Measurements from ENCODE around the gene LRIT2. TPM values are rescaled to one million over a fixed set of nuclear protein-coding genes. Genes with fewer than 3 reads are reported as not detected.

Gene LRIT2
- total and polyA plus RNA-seq, 2 experiments from 2014 or later, result not detected

GRCh38 chr10:84232376-84232775, 7.0 kb upstream of the LRIT2 start:
- TF ChIP-seq EZH2phosphoT487 (IDR thresholded peaks at IDR 0.05; ENCODE audit: low read depth, severe bottlenecking, unreplicated experiment) (no peak), EZH2 (IDR thresholded peaks at IDR 0.05; ENCODE audit: borderline replicate concordance) (no peak), CTCF (IDR thresholded peaks at IDR 0.05; ENCODE audit: poor library complexity) (no peak)
- Histone ChIP-seq H3K4me3 (no peak overlapping the region), H4K20me1 (ENCODE audit: insufficient read depth, poor library complexity, severe bottlenecking) (no peaks in the 10 kb centered on the region), H3K79me2 (no peaks in the 10 kb centered on the region), H3K4me1 (ENCODE audit: insufficient read depth) (no peaks in the 10 kb centered on the region), H3K9me2 (replicated peaks; ENCODE audit: insufficient read depth) (no peaks in the 10 kb centered on the region), H3K27me3 (peaks cover 8% of the 10 kb centered on the region), H3K27ac (no peak overlapping the region), H3K9me3 (ENCODE audit: low read depth) (no peaks in the 10 kb centered on the region), H3K4me2 (no peak overlapping the region), H3K36me3 (replicated peaks; ENCODE audit: insufficient read depth, low read depth) (no peaks in the 10 kb centered on the region), H2AFZ (no peak overlapping the region)
- DNase-seq (ENCODE audit: low spot score), result no peak
- WGBS (ENCODE audit: low lambda C conversion rate, missing lambda C conversion rate), result 88% methylated on average over 10 of the region's 10 CpGs

GRCh38 chr10:84230359-84230758, 5.0 kb upstream of the LRIT2 start:
- Histone ChIP-seq H3K36me3 (replicated peaks; ENCODE audit: insufficient read depth, low read depth) (no peaks in the 10 kb centered on the region), H4K20me1 (ENCODE audit: insufficient read depth, poor library complexity, severe bottlenecking) (no peaks in the 10 kb centered on the region), H2AFZ (no peak overlapping the region), H3K4me3 (no peak overlapping the region), H3K9me2 (replicated peaks; ENCODE audit: insufficient read depth) (no peaks in the 10 kb centered on the region), H3K27me3 (no peaks in the 10 kb centered on the region), H3K79me2 (no peaks in the 10 kb centered on the region), H3K27ac (no peak overlapping the region), H3K9me3 (ENCODE audit: low read depth) (no peaks in the 10 kb centered on the region), H3K4me2 (no peak overlapping the region), H3K4me1 (ENCODE audit: insufficient read depth) (no peaks in the 10 kb centered on the region)
- no peak for DNase-seq (ENCODE audit: low spot score)
- TF ChIP-seq CTCF (IDR thresholded peaks at IDR 0.05; ENCODE audit: poor library complexity) (no peak), EZH2phosphoT487 (IDR thresholded peaks at IDR 0.05; ENCODE audit: low read depth, severe bottlenecking, unreplicated experiment) (no peak), EZH2 (IDR thresholded peaks at IDR 0.05; ENCODE audit: borderline replicate concordance) (no peak)
- 92% methylated on average over 1 of the region's 1 CpG for WGBS (ENCODE audit: low lambda C conversion rate, missing lambda C conversion rate)

- TF ChIP-seq CTCF (IDR thresholded peaks at IDR 0.05; ENCODE audit: poor library complexity), result no peak
- Histone ChIP-seq H3K4me1 (ENCODE audit: insufficient read depth) (no peaks in the 10 kb centered on the region), H3K9me3 (ENCODE audit: low read depth) (no peaks in the 10 kb centered on the region), H3K4me3 (no peak overlapping the region), H3K27me3 (no peaks in the 10 kb centered on the region), H3K4me2 (no peak overlapping the region), H3K27ac (no peak overlapping the region), H4K20me1 (ENCODE audit: insufficient read depth, poor library complexity, severe bottlenecking) (no peaks in the 10 kb centered on the region), H3K9me2 (replicated peaks; ENCODE audit: insufficient read depth) (no peaks in the 10 kb centered on the region), H2AFZ (no peak overlapping the region), H3K79me2 (no peaks in the 10 kb centered on the region), H3K36me3 (replicated peaks; ENCODE audit: insufficient read depth, low read depth) (no peaks in the 10 kb centered on the region)
- 77% methylated on average over 4 of the region's 4 CpGs for WGBS (ENCODE audit: low lambda C conversion rate, missing lambda C conversion rate)
- DNase-seq (ENCODE audit: low spot score), result no peak
These were observed 2.5 kb upstream of the LRIT2 start for GRCh38 chr10:84227810-84228209.

- Histone ChIP-seq H3K9me3 (ENCODE audit: low read depth) (no peaks in the 10 kb centered on the region), H3K36me3 (replicated peaks; ENCODE audit: insufficient read depth, low read depth) (no peaks in the 10 kb centered on the region), H2AFZ (no peak overlapping the region), H3K4me1 (ENCODE audit: insufficient read depth) (no peaks in the 10 kb centered on the region), H3K27ac (no peak overlapping the region), H3K79me2 (no peaks in the 10 kb centered on the region), H3K9me2 (replicated peaks; ENCODE audit: insufficient read depth) (no peaks in the 10 kb centered on the region), H3K4me3 (no peak overlapping the region), H3K27me3 (no peaks in the 10 kb centered on the region), H4K20me1 (ENCODE audit: insufficient read depth, poor library complexity, severe bottlenecking) (no peaks in the 10 kb centered on the region), H3K4me2 (no peak overlapping the region)
- TF ChIP-seq EZH2phosphoT487 (IDR thresholded peaks at IDR 0.05; ENCODE audit: low read depth, severe bottlenecking, unreplicated experiment), result no peak
- TF ChIP-seq CTCF (IDR thresholded peaks at IDR 0.05; ENCODE audit: poor library complexity), result no peak
- no peak for TF ChIP-seq EZH2 (IDR thresholded peaks at IDR 0.05; ENCODE audit: borderline replicate concordance)
- WGBS (ENCODE audit: low lambda C conversion rate, missing lambda C conversion rate), result 75% methylated on average over 3 of the region's 3 CpGs
- DNase-seq (ENCODE audit: low spot score), result no peak
These were observed 1.3 kb upstream of the LRIT2 start for GRCh38 chr10:84226616-84227015.
